ENCODE results near the gene RBM14.
"Not testable (repeated sequence)": the region's sequence is repeated elsewhere in the genome, so short reads cannot be mapped to it uniquely, and the experiment has no call there.

RBM14 gene

DNA sequence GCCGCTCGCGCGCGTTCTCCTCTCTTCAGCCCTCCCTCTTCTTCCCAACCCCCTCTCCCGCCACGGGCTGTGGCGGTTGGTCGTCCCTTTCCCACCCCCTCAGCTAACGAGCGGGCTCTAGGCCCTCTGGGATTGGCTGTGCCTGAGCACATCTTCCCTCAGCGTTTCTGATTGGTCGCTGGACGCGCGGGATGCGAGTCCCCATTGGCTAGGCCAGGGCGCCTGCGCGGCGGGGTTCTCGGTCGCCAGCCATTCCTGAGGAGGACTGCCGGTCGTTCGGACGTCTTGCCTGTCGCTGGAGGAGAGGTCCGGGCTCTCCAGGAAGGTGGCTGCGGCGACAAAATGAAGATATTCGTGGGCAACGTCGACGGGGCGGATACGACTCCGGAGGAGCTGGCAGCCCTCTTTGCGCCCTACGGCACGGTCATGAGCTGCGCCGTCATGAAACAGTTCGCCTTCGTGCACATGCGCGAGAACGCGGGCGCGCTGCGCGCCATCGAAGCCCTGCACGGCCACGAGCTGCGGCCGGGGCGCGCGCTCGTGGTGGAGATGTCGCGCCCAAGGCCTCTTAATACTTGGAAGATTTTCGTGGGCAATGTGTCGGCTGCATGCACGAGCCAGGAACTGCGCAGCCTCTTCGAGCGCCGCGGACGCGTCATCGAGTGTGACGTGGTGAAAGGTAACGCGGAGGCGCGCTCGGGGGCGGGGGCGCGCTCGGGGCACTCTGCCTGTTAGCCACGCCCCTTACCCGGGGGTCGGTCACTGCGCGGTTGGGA, at the start of gene RBM14:
TSS of gene RBM14 (plus strand) at position 252 of the 776 bp plus-strand sequence. CDS start at position 343, 91 bp downstream.
- FAIRE-seq = no peak

- no peak for FAIRE-seq
These were observed 48.7 kb upstream of the RBM14 start for GRCh38 chr11:66567787-66568123.

GRCh38 chr11:66568124-66568916, 48.1 kb upstream of the RBM14 start, which contains the start of gene CTSF:
CTSF (minus strand) TSS chr11:66568606; CDS start chr11:66568486, 120 bp downstream.
- FAIRE-seq = no peak

DNA sequence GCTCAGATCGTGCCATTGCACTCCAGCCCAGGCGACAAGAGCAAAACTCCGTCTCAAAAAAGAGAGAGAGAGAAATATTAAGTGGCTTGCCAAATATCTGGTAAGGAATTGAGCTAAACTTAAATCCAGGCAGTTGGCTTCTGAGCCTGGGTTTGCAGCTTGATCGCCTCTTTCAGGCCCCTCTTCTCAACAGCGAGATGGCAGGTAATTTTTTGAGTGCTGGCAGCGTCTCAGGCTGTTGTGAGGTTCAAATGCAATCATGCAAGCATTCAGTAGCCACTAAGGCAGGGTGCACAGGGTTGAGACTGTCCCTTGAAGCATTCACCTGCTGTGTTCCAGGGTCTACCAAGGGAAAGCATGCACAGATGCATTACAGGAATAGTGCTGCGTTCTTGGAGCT, 47.4 kb upstream of the RBM14 start:
- FAIRE-seq = no peak

DNA sequence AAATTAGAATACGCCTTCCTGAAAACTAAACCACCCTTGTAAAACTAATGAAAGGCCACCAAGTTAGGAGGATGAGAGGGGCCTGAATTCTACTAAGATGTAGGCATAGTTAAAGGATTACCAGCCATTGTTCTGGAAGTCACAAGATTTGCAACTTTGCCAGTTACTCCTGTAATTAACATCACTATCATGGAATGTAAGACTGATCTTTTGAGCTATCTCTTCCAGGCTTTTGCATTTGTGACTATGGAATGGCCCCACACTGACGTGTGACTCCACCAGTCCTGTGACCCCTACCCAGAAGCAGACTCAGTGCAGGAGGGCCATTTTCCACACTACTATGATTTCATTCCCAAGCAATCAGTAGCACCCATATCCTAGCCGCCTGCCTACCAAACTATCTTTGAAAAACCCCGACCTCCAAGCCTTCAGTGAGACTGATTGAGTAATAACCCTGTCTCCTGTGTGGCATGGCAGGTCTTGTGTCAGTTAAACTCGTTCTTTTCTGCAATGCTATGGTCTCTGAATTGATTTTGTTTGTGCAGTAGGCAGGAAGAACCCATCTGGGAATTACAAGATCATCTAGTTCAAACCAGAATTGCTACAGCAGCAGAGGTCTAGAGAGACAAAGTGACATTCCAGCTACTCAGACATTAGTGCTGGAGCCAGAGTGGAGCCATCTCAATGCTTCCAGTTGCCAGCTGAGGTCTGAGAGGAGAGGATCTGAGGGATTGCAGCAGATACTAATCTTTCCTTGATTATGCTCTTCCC, 46.2 kb upstream of the RBM14 start:
- FAIRE-seq = no peak

GRCh38 chr11:66570850-66571180, 45.6 kb upstream of the RBM14 start:
- FAIRE-seq = no peak

DNA sequence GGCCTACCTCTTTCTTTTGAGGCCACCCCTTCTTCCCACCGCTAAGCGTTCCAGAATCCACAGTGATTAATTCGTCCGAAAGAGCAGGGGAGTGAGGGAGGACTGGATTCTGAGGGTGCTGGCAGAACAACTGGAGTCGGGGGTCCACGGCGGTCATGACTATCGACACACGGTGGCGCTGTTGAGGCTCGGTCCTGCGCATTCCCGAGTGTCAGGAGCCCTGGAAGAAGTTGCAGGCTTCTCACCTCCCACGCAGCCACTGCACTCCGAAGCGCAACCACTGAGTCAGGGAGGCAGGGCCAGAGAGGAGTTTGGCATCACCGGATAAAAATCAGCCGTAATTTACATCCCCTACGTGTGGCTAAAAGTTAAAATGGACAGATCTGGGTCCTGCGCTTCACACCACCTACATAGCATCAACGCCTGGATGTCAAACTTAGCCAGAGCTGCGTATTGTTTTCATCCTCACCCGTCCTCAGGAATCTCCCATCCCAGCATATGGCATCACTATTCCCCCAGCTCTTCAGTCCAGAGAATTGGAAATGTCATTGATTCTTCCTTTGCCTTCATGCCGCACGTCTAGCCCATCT, 37.3 kb upstream of the RBM14 start:
- FAIRE-seq = no peak

DNA sequence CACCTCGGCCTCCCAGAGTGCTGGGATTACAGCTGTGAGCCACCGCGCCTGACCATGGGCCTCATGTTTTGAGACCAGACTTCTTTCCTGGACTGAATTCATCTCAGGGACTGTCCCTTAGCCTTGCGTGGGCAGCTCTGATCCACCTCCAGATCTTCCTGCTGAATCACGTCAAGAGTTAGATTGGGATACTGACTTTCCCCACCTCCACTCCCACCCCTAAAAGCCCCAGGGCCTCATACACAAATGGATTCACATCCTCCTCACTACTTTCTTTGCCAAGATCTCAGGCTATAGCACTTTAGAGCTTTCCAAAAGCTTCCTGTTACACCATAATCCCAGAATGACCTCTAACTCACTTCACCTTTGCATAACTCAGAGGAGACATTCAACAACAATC, 35.6 kb upstream of the RBM14 start:
- FAIRE-seq = no peak

DNA sequence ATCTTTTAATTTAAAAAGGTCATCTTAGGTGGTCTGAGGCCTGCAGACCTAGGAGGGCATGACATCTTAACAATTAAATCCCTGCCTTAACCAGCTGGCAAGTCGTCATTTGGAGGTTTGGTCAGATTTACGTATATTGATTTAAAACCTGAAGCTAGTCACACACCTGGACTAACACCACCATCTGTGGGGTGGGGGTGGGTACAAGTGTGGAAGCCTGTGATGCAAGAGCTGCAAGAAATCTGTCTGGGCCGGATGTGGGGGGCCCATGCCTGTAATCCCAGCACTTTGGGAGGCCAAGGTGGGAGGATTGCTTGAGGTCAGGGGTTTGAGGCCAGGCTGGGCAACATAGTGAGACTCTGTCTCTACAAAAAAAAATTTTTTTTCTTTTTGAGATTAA, 35.2 kb upstream of the RBM14 start:
- no peak for FAIRE-seq

DNA sequence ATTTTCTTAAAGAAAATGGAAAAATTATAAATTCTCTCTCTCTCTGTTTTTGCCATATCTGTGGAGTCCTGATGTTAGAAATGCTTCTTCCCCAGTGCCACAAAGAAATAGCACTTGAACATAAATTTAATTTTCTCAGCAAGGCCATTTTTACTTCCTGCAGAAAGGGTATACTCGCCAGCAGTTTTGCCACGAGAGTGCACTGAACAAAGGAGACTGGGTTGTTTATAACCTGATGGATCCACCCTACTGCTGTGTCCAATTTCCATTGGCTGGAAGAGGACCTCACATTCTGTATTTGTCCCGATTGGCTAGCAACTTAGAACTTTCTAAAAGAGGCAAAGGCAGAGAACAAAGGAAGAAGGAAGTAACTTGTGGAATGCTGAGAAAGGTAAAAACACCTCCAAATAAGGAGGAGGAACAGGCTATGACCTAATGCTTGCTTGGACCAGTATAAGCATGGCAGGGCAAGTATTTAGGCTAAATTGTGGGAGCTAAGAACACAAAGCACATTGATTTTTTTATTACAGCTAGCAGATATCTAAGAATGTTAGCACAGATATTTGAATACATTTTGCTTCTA, 33.8 kb upstream of the RBM14 start:
- not testable (repeated sequence) for FAIRE-seq

DNA sequence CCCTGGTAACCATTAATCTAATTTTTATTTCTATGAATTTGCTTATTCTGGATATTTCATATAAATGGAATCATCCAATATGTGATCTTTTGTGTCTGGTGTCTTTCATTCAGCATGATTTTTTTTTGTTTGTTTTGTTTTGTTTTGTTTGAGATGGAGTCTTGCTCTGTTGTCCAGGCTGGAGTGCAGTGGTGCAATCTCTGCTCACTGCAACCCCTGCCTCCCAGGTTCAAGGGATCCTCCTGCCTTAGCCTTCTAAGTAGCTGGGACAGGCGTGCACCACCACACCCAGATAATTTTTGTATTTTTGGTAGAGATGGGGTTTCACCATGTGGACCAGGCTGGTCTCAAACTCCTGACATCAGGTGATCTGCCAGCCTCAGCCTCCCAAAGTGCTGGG, 31.0 kb upstream of the RBM14 start:
- FAIRE-seq = not testable (repeated sequence)

GRCh38 chr11:66586136-66586535, 30.3 kb upstream of the RBM14 start:
- FAIRE-seq = no peak

GRCh38 chr11:66589315-66589714, 27.1 kb upstream of the RBM14 start:
- not testable (repeated sequence) for FAIRE-seq

DNA sequence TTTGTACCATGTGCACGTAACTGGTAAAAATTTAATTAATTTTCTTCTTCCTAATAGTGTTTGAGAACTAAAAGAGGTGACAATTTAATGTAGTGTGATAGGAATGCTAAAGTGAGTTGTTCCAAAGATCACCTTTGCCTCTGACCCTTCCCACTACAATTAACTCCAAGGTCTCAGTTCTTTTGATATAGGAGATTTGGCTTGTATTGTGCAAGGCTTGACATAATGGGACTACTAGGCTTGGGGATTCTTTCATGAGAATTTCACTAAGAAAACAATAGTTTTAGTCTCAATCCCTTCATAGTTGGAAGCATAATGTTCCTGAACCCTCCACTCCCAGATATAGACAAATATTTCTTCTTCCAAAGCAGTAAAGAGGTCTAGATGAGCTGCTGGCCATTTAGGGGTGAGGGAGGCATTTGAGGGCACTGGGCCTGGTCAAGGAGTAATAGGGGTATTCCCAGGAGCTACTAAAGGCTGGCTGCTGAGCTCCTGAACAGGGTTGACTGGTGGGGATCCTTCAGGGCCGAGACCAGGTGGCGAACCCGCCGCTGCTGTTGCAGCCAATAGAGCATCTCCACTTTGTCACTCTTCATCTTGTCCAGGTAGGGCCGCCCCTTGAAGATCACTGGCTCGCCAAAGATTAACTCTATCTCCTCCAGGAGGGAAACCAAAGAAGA, 26.3 kb upstream of the RBM14 start:
- no peak for FAIRE-seq

DNA sequence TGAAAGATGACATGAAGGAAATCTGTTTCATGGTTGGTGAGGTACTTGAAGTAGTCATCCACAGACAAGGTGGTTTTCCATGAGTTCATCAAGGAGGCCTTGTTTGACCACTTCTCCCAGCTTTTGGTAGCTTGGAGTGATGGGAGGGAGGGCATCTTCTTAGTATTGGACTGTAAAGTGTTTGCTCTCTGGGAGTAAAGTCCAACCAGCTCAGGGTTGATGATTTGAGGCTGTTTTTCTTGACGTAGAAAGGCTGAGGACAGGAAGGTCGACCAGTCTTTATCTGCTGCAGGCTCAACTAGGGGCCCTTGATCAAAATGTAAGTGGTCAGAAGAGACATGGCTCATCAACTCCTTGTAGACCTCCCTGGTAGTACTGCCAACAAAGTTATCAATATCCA, 25.3 kb upstream of the RBM14 start:
- FAIRE-seq = no peak

- no peak for FAIRE-seq
These were observed 23.8 kb upstream of the RBM14 start, which contains the start of the genes CCDC87 and CCS for GRCh38 chr11:66592457-66593302. CCDC87 (minus strand) TSS chr11:66593063; CDS start chr11:66593015, 48 bp downstream. CCS (plus strand) TSS chr11:66593185; CDS start chr11:66593262, 77 bp downstream.

DNA sequence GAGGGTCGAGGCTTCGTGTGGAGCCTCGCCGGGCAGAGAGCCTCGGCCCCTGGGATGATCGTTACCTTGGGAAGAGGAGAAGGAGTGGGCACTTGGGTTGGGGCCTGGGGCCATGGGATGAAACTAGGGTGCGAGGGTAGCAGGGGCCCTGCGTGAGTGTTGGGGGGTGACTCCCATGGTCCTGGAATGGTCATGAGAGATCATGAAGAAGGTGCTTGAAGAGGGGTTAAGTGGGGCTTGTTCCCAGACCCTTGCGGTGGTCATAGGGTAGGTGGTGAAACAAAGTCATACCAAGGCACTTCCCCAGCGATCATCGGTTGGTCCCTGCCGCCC, 23.2 kb upstream of the RBM14 start:
- FAIRE-seq = no peak

- FAIRE-seq = no peak
These were observed 22.8 kb upstream of the RBM14 start for GRCh38 chr11:66593650-66594049.

- FAIRE-seq = no peak
These were observed 21.1 kb upstream of the RBM14 start for GRCh38 chr11:66595245-66595904.

GRCh38 chr11:66598993-66599392, 17.4 kb upstream of the RBM14 start:
- no peak for FAIRE-seq

All from colon (tissue), 2 donors.